Left kidney (tissue), 2 donors: ENCODE results near the gene VAV1. TPM values are rescaled to one million over a fixed set of nuclear protein-coding genes. Genes with fewer than 3 reads are reported as not detected.
"Not testable (repeated sequence)": the region's sequence is repeated elsewhere in the genome, so short reads cannot be mapped to it uniquely, and the experiment has no call there.

Experiments used
- DNase-seq: peaks from one replicate; pipeline ENCODE4 v3.0.0-alpha.2; 2013
- polyA plus RNA-seq: library from polyadenylated mRNA; unstranded; fragments of 120-200 nt; gene quantifications from one replicate; pipeline ENCODE4 v1.2.1, GENCODE V29; 2013; ENCODE audit not compliant: insufficient read length

The VAV1 gene
- polyA plus RNA-seq, 1 donor: 1.5 TPM

- DNase-seq: no peak
These were observed 79.5 kb downstream of the VAV1 start for GRCh38 chr19:6852001-6852400.

DNA sequence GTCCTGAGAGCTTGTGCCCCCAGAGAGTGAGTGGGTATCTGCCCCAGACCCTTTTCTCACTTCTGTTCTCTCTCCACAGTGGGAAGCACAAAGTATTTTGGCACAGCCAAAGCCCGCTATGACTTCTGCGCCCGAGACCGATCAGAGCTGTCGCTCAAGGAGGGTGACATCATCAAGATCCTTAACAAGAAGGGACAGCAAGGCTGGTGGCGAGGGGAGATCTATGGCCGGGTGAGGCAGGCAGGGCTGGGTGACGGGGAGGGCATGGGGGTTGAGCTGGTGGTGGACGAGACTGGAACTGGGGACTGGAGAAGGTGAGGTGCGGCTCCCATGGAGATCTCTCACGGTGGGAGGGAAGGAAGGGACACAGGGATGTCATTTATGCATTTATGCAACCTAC, 81.4 kb downstream of the VAV1 start:
- no peak for DNase-seq

DNA sequence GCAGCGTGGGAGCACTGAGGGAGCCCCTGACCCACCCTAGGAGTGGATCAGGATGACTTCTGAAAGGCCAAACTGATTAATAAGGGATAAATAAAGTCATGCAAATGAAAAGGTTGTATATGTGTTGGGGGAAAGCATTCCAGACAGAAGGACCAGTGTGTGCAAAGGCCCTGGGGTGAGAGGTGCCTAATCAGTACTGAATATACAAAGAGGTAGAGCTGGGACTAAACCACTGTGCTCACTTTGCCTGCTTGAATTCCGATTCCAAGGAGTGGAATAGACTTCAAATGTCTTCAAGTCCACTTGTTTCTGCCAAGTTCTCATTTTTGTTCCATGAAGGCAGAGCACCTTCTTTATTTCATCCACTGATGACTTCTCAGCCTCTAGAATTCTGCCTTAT, 82.2 kb downstream of the VAV1 start:
- DNase-seq: no peak

- no peak for DNase-seq
These were observed 84.4 kb downstream of the VAV1 start for GRCh38 chr19:6856749-6857372.

DNA sequence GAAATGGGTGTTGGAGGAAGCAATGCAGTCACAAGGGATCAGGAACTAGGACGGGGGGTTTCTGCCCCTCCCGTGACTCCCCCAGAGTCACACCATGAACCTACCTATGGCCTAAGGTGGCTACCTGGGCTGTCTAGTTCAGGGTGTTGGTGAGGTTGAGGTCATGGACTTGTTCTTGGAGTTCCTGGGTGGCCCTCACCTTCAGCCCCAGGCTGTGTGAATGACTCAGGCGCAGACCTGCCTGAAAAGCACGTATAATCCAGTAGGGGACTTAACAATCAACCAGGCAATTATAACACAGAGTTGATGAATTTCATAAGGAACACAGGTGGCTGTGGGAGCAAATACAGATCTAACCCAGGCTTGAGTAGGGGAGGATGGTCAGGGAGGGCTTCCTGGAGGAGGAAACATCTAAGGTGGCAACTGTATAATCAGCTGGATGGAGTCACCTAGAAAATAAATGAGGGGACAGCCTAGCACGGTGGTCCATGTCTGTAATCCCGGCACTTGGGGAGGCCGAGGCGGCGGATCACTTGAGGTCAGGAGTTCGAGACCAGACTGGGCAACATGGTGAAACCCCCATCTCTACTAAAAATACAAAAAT, 89.3 kb downstream of the VAV1 start:
- DNase-seq: no peak

DNA sequence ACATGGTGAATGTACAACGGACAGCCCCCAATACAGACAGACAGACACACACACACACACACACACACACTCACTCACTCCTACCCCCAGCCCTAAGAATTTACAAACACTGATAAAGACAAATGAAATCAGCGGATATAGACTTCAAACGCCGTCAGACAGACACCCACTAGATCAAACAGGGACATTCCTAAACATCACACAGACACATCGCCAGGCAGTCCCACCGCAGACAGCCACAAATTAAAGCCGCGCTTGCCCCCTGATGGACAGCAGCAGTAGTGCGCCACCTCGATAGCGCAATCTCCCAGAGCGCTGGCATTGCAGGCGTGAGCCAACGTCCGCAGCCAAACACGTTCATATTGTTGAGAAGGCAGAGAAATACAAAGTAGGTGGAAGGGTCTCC, 90.2 kb downstream of the VAV1 start:
- DNase-seq: peak; percentile 72

DNA sequence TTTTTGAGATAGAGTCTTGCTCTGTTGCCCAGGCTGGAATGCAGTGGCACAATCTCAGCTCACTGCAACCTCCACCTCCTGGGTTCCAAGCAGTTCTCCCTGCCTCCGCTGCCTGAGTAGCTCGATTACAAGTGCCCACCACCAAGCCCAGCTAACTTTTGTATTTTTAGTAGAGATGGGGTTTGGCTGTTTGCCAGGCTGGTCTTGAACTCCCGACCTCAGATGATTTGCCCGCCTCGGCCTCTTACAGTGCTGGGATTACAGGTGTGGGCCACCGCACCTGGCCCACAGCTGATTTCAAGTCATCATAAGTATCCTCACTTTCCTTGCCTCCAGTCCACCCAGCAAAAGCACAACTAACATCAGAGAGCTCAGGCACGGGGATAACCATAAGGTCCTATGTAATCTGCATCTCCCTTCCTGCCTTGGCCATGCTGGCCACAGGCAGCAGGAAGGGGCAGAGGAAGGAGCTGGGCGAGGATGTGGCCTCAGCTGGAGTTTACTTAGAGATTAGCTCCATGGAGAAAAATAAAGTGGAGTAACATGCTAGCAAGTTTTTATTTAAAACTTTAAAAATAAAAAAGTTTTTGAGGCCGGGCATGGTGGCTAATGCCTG, 91.9 kb downstream of the VAV1 start:
- DNase-seq: no peak

DNA sequence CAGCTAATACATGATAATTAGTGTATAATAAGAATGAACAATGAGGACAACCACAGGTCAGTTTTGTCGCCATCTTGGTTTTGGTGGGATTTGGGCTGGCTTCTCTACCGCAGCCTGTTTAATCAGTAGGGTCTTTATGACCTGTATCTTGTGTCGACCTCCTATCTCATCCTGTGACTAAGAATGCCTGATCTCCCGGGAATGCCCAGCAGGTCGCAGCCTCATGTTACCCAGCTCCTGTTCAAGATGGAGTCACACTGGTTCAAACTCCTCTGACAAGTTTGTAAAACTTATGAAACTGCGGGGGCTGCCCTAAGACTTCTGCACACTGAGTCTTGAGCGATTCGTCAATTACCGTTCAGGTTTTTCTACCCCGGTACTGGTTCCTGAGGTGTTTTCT, 93.3 kb downstream of the VAV1 start:
- DNase-seq: no peak

- DNase-seq: no peak
These were observed 94.2 kb downstream of the VAV1 start for GRCh38 chr19:6866741-6867151.

DNA sequence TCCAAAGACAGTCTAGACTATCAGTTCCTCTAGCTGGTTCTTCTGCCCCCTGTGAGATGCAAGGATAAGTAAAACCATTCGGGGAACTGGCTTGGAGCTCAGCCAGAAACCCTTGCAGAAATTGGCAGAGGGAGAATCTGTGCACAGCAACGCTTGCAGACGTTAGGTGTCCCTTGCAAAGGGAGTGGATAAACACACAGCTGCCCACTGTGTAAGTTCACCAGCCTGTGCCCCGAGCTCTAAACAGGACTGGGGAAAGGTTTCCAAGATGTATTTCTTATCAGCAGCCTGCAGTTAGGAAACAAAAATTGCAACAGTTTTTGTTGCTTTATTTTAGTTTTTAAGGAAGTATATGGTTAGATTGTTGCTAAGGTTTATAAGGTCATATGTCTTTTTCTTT, 95.8 kb downstream of the VAV1 start:
- DNase-seq: no peak

GRCh38 chr19:6869151-6869882, 96.8 kb downstream of the VAV1 start:
- not testable (repeated sequence) for DNase-seq

DNA sequence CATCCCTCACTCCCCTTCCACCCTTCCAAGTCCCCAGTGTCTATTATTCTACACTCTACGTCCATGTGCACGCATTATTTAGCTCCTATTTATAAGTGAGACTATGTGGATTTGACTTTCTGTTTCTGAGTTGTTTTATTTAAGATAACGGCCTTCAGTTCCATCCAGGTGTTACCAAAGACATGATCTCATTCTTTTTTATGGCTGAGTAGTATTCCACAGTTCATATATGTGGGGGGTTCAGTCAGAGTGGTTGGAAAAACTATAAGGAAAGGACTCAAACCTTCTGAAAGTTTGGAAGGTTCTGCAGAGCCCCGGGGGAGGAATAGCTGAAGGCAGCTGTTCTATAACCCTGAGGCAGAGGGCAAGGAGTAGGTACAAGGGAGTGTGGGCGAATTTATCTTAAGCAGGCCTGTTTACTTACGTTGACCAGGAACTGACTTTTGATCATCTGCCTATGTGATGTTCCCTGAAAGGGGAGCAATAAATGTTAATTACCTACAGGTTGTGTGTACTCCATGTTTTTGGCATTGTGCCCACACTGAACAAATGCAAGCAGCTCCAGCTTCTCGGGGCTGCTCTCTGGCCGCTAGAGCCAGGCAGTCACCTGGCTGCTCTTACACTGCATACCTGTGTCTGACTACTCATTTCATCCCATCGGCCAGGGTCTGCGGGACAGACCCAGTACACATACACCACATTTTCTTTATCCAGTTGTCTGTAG, 101.4 kb downstream of the VAV1 start:
- no peak for DNase-seq

- no peak for DNase-seq
These were observed 102.7 kb downstream of the VAV1 start for GRCh38 chr19:6875218-6875617.

DNA sequence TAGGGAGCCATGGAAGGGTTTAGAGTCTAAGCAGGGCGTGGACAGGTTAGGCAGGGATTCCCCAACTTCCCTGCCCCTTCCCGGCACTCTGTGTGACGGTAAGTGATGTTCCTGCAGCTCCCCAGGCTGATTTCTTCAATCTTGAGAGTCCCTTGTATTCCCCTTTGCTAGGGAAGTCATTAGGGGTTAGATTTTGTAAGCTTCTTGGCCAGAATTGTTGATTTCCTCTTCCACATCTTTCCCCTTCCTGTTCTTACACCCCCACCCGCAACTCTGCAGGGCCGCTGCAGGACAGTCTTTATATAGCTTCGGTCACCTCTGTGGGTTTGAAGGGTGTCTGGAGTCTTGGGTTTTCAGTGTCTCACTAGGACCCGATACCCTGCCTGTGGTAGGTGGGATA, 104.2 kb downstream of the VAV1 start:
- DNase-seq: no peak

- no peak for DNase-seq
These were observed 105.3 kb downstream of the VAV1 start for GRCh38 chr19:6877766-6878165.

GRCh38 chr19:6886277-6886897, 113.9 kb downstream of the VAV1 start:
- no peak for DNase-seq

GRCh38 chr19:6887316-6887715, 114.8 kb downstream of the VAV1 start, which contains the start of gene ADGRE1:
Gene ADGRE1, plus strand, starts transcription at chr19:6887579. Its CDS starts 30 bp downstream, at chr19:6887609.
- no peak for DNase-seq

GRCh38 chr19:6888967-6889366, 116.5 kb downstream of the VAV1 start:
- no peak for DNase-seq

GRCh38 chr19:6890401-6890913, 117.9 kb downstream of the VAV1 start:
- no peak for DNase-seq

DNA sequence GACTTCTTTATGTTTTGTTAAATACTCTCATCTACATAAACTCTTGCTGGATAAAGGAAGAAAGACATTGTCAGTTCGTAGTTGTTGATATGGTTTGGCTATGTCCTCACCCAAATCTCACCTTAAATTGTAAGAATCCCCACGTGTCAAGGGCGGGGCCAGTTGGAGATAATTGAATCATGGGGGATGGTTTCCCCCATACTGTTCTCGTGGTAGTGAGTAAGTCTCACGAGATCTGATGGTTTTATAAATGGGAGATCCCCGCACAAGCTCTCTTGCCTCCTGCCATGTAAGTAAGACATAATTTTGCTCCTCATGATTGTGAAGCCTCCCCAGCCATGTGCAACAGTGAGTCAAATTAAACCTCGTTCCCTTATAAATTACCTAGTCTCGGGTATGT, 118.4 kb downstream of the VAV1 start:
- DNase-seq: no peak

DNA sequence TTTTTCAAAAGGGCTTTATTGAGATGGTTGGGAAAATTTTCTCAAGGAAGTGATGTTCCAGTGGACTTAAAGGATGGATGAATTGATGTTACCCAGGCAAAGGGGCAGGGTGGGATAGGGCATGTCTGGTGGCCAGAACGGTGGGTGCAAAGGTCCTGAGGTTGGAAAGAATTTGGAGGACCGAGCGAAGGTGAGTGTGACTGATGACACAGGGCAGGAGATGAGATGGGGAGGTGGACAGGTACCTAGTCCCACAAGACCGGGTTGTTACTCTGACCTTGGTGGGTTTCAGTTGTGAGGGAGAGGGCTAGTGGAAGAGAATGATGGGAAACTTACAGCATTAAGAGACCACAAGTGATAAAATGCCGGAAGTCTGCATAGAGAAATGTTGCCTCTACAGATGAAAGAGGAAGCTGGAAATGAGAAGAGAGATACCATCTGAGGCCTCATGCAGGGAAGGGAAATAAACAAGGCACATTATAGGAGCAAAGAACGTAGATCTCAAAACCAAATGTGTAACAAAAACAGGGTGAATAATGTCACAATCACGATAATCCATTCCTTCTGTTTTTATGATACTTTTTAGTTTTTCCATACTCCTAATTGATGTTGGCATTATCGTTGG, 119.4 kb downstream of the VAV1 start:
- no peak for DNase-seq
